ENCODE results near the gene DEFB131A.
"Not testable (repeated sequence)": the region's sequence is repeated elsewhere in the genome, so short reads cannot be mapped to it uniquely, and the experiment has no call there.

DEFB131A gene

GRCh38 chr4:9444114-9444513 lies at the start of gene DEFB131A:
Gene DEFB131A, plus strand, starts transcription at chr4:9444414. Its CDS starts 120 bp downstream, at chr4:9444534.
- not testable (repeated sequence) for DNase-seq

- not testable (repeated sequence) for DNase-seq
These were observed 38.4 kb upstream of the DEFB131A start for GRCh38 chr4:9405774-9406173.

- not testable (repeated sequence) for DNase-seq
These were observed 37.7 kb upstream of the DEFB131A start for GRCh38 chr4:9406491-9406890.

GRCh38 chr4:9409793-9410192 lies 34.4 kb upstream of the DEFB131A start:
- DNase-seq: no peak

- not testable (repeated sequence) for DNase-seq
These were observed 22.2 kb upstream of the DEFB131A start for GRCh38 chr4:9421884-9422455.

GRCh38 chr4:9425916-9426315 lies 18.3 kb upstream of the DEFB131A start:
- not testable (repeated sequence) for DNase-seq

- DNase-seq: not testable (repeated sequence)
These were observed 14.2 kb upstream of the DEFB131A start for GRCh38 chr4:9430061-9430460.

GRCh38 chr4:9433320-9433719 lies 10.9 kb upstream of the DEFB131A start:
- DNase-seq: not testable (repeated sequence)

GRCh38 chr4:9436728-9437127 lies 7.5 kb upstream of the DEFB131A start:
- not testable (repeated sequence) for DNase-seq

GRCh38 chr4:9442355-9442754 lies 1.9 kb upstream of the DEFB131A start:
- not testable (repeated sequence) for DNase-seq

GRCh38 chr4:9444681-9445080 lies 467 bp downstream of the DEFB131A start:
- DNase-seq: not testable (repeated sequence)

GRCh38 chr4:9452251-9452650 lies 8.0 kb downstream of the DEFB131A start:
- not testable (repeated sequence) for DNase-seq

GRCh38 chr4:9454284-9454683 lies 10.1 kb downstream of the DEFB131A start:
- not testable (repeated sequence) for DNase-seq

- DNase-seq: not testable (repeated sequence)
These were observed 10.8 kb downstream of the DEFB131A start for GRCh38 chr4:9455046-9455445.

GRCh38 chr4:9479466-9479865 lies 35.3 kb downstream of the DEFB131A start:
- not testable (repeated sequence) for DNase-seq

- DNase-seq: not testable (repeated sequence)
These were observed 35.9 kb downstream of the DEFB131A start for GRCh38 chr4:9480066-9480465.

- DNase-seq: not testable (repeated sequence)
These were observed 38.7 kb downstream of the DEFB131A start for GRCh38 chr4:9482871-9483270.

GRCh38 chr4:9483682-9484081 lies 39.5 kb downstream of the DEFB131A start:
- not testable (repeated sequence) for DNase-seq

GRCh38 chr4:9486880-9487279 lies 42.7 kb downstream of the DEFB131A start:
- DNase-seq: not testable (repeated sequence)

GRCh38 chr4:9488796-9489195 lies 44.6 kb downstream of the DEFB131A start:
- DNase-seq: not testable (repeated sequence)

- not testable (repeated sequence) for DNase-seq
These were observed 46.3 kb downstream of the DEFB131A start for GRCh38 chr4:9490496-9490895.

GRCh38 chr4:9490986-9491385 lies 46.8 kb downstream of the DEFB131A start:
- DNase-seq: not testable (repeated sequence)

GRCh38 chr4:9493589-9493988 lies 49.4 kb downstream of the DEFB131A start:
- DNase-seq: not testable (repeated sequence)

- not testable (repeated sequence) for DNase-seq
These were observed 50.2 kb downstream of the DEFB131A start for GRCh38 chr4:9494256-9495035.
